Type B pancreatic cell (in vitro differentiated cells): ENCODE data around the gene PLA2R1. TPM values are rescaled to one million over a fixed set of nuclear protein-coding genes. Genes with fewer than 3 reads are reported as not detected.

Experiments used
- DNase-seq: peaks from one replicate; pipeline ENCODE4 v3.0.0; 2021; ENCODE audit warnings: mixed read lengths; ENCODE audit not compliant: unreplicated experiment; ENCODE audit errors: extremely low spot score
- H3K27ac Mint-ChIP-seq: 2 replicates; pipeline ENCODE4 v1.8.0; 2021; ENCODE audit warnings: mild to moderate bottlenecking, mixed read lengths
- H3K27me3 Mint-ChIP-seq: 2 replicates; pipeline ENCODE4 v1.8.0; 2021; ENCODE audit warnings: mixed read lengths
- H3K36me3 Mint-ChIP-seq: 2 replicates; pipeline ENCODE4 v1.8.0; 2021; ENCODE audit warnings: mixed read lengths
- H3K4me1 Mint-ChIP-seq: one replicate; pipeline ENCODE4 v1.8.0; 2021; ENCODE audit warnings: mixed read lengths; ENCODE audit not compliant: unreplicated experiment
- H3K4me3 Mint-ChIP-seq: 2 replicates; pipeline ENCODE4 v1.8.0; 2021; ENCODE audit warnings: mild to moderate bottlenecking, mixed read lengths
- H3K9me3 Mint-ChIP-seq: 2 replicates; pipeline ENCODE4 v1.8.0; 2021; ENCODE audit warnings: mixed read lengths
- CTCF ChIP-seq: fragments of 200-600 bp; sonication (generic); conservative IDR thresholded peaks from 2 replicates; pipeline ENCODE4 v1.5.0; 2021; ENCODE audit warnings: antibody characterized with exemption, mild to moderate bottlenecking
- total RNA-seq: library from RNA; stranded (reverse); gene quantifications from 2 replicates; pipeline ENCODE4 v1.2.1, GENCODE V29; 2021; ENCODE audit warnings: low replicate concordance

The PLA2R1 gene
- total RNA-seq, 1 donor from 2014 or later = 3.6 TPM

GRCh38 chr2:159900343-159900742 lies 162.1 kb downstream of the PLA2R1 start:
- H3K27ac Mint-ChIP-seq = no peak overlapping the region
- no peak overlapping the region for H3K4me3 Mint-ChIP-seq
- no peak for TF ChIP-seq CTCF
- H3K4me1 Mint-ChIP-seq = peaks cover 28% of the 10 kb centered on the region
- DNase-seq = no peak
- H3K36me3 Mint-ChIP-seq = no peaks in the 10 kb centered on the region
- H3K27me3 Mint-ChIP-seq = peaks cover 61% of the 10 kb centered on the region
- no peaks in the 10 kb centered on the region for H3K9me3 Mint-ChIP-seq

DNA sequence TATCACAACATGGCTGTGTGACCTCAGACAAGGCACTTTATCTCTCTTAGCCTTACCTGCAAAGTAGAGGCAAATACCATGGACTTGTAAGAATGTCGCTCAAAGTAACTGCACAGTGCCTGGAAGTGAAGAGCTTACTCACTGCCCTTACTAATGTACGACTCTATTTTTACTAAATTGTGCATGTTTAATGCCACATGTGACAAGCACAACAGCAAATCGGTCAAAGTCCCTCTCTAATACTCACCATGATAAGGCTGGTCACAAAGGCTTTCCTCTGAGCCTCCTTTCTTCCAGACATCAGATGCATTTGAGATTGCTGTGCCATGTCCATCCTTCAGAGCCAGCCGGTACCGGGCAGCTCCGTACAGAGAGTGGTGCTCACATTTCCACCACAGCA lies 164.0 kb downstream of the PLA2R1 start:
- peaks cover 31% of the 10 kb centered on the region for H3K4me1 Mint-ChIP-seq

GRCh38 chr2:159897720-159898119 lies 164.7 kb downstream of the PLA2R1 start:
- Mint-ChIP-seq H3K4me3 (no peak overlapping the region), H3K4me1 (peaks cover 28% of the 10 kb centered on the region), H3K9me3 (no peaks in the 10 kb centered on the region), H3K27me3 (peaks cover 42% of the 10 kb centered on the region), H3K27ac (no peak overlapping the region), H3K36me3 (no peaks in the 10 kb centered on the region)
- no peak for DNase-seq
- TF ChIP-seq CTCF = no peak

More for the DNA sequence above, 164.0 kb downstream of the PLA2R1 start:
- no peak for DNase-seq
- Mint-ChIP-seq H3K9me3 (no peaks in the 10 kb centered on the region), H3K36me3 (no peaks in the 10 kb centered on the region), H3K27ac (no peak overlapping the region), H3K27me3 (peaks cover 49% of the 10 kb centered on the region), H3K4me3 (no peak overlapping the region)
- no peak for TF ChIP-seq CTCF

DNA sequence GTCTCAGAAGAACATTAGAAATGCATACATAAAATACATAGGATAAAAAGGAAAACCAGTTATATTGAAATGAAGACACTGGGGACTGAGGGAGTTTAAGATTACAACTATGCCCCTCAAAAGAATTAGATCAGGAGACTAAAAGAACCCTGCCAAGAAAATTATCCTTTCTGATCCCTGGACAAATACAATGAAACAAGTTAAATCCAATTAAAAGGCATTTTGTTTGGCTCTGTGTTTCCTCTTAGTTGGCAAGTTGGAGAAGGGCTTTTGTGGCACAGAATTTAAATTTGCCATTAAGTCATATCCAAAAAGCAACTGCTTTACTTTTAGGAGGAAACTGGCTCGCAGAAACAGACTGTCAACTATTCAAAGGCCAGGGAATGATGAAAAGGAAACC lies 165.3 kb downstream of the PLA2R1 start:
- H3K27ac Mint-ChIP-seq = no peak overlapping the region
- no peak for DNase-seq
- H3K4me1 Mint-ChIP-seq = peaks cover 28% of the 10 kb centered on the region
- peaks cover 36% of the 10 kb centered on the region for H3K27me3 Mint-ChIP-seq
- no peaks in the 10 kb centered on the region for H3K9me3 Mint-ChIP-seq
- no peaks in the 10 kb centered on the region for H3K36me3 Mint-ChIP-seq
- H3K4me3 Mint-ChIP-seq = no peak overlapping the region
- no peak for TF ChIP-seq CTCF

DNA sequence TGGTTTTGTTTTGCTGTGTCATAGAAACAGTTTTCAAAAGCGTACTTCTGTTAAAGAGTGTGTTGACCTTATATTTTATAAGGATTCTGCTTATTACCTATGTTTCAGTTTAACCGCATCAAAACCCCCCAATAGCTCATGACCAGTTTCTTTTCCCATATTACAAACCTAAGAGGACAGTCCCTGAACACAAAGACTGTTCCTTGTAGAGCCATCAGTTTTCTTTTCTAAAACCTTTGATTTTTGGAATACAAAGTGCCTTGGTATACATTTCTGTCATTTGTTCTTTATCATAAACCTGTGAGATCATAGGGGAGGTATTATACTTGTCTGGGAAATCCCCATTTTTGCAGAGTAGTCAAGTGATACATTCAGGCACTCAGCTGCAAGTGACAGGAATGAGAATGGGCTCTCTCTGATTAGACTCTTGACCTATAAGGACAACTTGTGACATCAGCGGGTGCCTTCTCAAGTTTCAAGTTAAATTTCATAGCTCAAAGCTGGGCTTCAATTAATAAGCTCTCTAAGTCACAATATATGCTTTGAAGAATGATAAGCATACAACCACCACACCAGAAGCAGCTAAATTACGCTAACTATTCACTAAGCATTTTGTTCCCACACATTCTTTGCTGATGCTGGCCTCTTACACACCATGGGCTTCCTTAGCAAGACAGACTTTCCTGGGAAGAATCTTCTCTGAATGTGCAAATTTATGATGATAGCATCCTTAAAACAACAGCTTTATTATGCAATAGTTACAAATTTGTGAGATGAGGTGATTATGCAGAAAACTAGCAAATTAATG lies 167.0 kb downstream of the PLA2R1 start:
- peaks cover 28% of the 10 kb centered on the region for H3K4me1 Mint-ChIP-seq
- no peak for DNase-seq
- no peak overlapping the region for H3K27ac Mint-ChIP-seq
- TF ChIP-seq CTCF = no peak
- peaks cover 26% of the 10 kb centered on the region for H3K27me3 Mint-ChIP-seq
- H3K36me3 Mint-ChIP-seq = no peaks in the 10 kb centered on the region
- H3K4me3 Mint-ChIP-seq = no peak overlapping the region
- no peaks in the 10 kb centered on the region for H3K9me3 Mint-ChIP-seq
